ENCODE results near the gene SERPINB3. TPM values are rescaled to one million over a fixed set of nuclear protein-coding genes. Genes with fewer than 3 reads are reported as not detected.

Gene SERPINB3
- total and polyA plus RNA-seq, 2 experiments from 2014 or later: 0.27 to 0.59 TPM

- Mint-ChIP-seq H3K4me1 (peaks cover 3% of the 10 kb centered on the region; the same call in 2 of the 3 replicates), H3K27ac (no peak overlapping the region), H3K4me3 (no peak overlapping the region), H3K9me3 (peaks cover 37% of the 10 kb centered on the region), H3K36me3 (ENCODE audit: low read depth) (peaks cover 9% of the 10 kb centered on the region), H3K27me3 (ENCODE audit: insufficient read depth, low read depth, poor library complexity) (peaks cover 2% of the 10 kb centered on the region)
- Histone ChIP-seq H3F3A (replicated peaks; ENCODE audit: low read depth) (no peaks in the 10 kb centered on the region), H3K79me2 (replicated peaks; ENCODE audit: insufficient read depth) (no peaks in the 10 kb centered on the region), H3K36me3 (ENCODE audit: insufficient read depth) (no peaks in the 10 kb centered on the region), H3K9me2 (ENCODE audit: insufficient read depth) (peaks cover 18% of the 10 kb centered on the region; the same call in 1 of the 2 replicates), H3K4me3 (no peak overlapping the region), H2AFZ (no peak overlapping the region), H4K20me1 (replicated peaks; ENCODE audit: insufficient read depth) (no peaks in the 10 kb centered on the region), H3K27ac (ENCODE audit: low read depth) (no peak overlapping the region), H3K4me1 (ENCODE audit: insufficient read depth) (peaks cover 4% of the 10 kb centered on the region; the same call in 1 of the 2 replicates), H3K27me3 (ENCODE audit: insufficient read depth) (no peaks in the 10 kb centered on the region), H3K4me2 (no peak overlapping the region)
- no peak for TF ChIP-seq ZNF462 (CRISPR knock-in tag; IDR thresholded peaks at IDR 0.05)
- no peak for TF ChIP-seq CTCF (conservative IDR thresholded peaks at IDR 0.05; ENCODE audit: low read depth in 2 of 2)
- TF ChIP-seq STAT1 (IDR thresholded peaks at IDR 0.05; ENCODE audit: unreplicated experiment): no peak
- DNase-seq (ENCODE audit: low spot score): no peak
- ATAC-seq: no peak
Observed at GRCh38 chr18:63689064-63689463, 27.4 kb upstream of the SERPINB3 start.

- Histone ChIP-seq H3K4me1 (ENCODE audit: insufficient read depth) (peaks cover 7% of the 10 kb centered on the region; the same call in 1 of the 2 replicates), H2AFZ (no peak overlapping the region), H4K20me1 (replicated peaks; ENCODE audit: insufficient read depth) (no peaks in the 10 kb centered on the region), H3K4me2 (no peak overlapping the region), H3K79me2 (replicated peaks; ENCODE audit: insufficient read depth) (no peaks in the 10 kb centered on the region), H3K4me3 (no peak overlapping the region), H3F3A (replicated peaks; ENCODE audit: low read depth) (no peaks in the 10 kb centered on the region), H3K27ac (ENCODE audit: low read depth) (no peak overlapping the region), H3K9me2 (ENCODE audit: insufficient read depth) (peaks cover 13% of the 10 kb centered on the region; the same call in 1 of the 2 replicates), H3K27me3 (ENCODE audit: insufficient read depth) (no peaks in the 10 kb centered on the region), H3K36me3 (ENCODE audit: insufficient read depth) (no peaks in the 10 kb centered on the region)
- Mint-ChIP-seq H3K27ac (no peak overlapping the region), H3K36me3 (ENCODE audit: low read depth) (peaks cover 5% of the 10 kb centered on the region; the same call in 2 of the 3 replicates), H3K9me3 (peaks cover 24% of the 10 kb centered on the region), H3K4me1 (peaks cover 15% of the 10 kb centered on the region), H3K27me3 (ENCODE audit: insufficient read depth, low read depth, poor library complexity) (peaks cover 2% of the 10 kb centered on the region), H3K4me3 (no peak overlapping the region)
- ATAC-seq (no peak), DNase-seq (ENCODE audit: low spot score) (no peak)
- TF ChIP-seq EZH2 (IDR thresholded peaks at IDR 0.05; ENCODE audit: low read depth, unreplicated experiment) (no peak), JUNB (IDR thresholded peaks at IDR 0.05; ENCODE audit: unreplicated experiment) (no peak), REST (IDR thresholded peaks at IDR 0.05; ENCODE audit: unreplicated experiment) (no peak), ZNF331 (CRISPR knock-in tag; IDR thresholded peaks at IDR 0.05; ENCODE audit: low read depth) (no peak), POLR2AphosphoS5 (IDR thresholded peaks at IDR 0.05; ENCODE audit: low read depth) (no peak), ZNF114 (CRISPR knock-in tag; IDR thresholded peaks at IDR 0.05) (no peak), EZH2phosphoT487 (IDR thresholded peaks at IDR 0.05; ENCODE audit: unreplicated experiment) (no peak), STAT1 (IDR thresholded peaks at IDR 0.05; ENCODE audit: unreplicated experiment) (no peak)
Observed at GRCh38 chr18:63686871-63687270, 25.2 kb upstream of the SERPINB3 start.

Data from GM23338 (cell line).